HepG2 (cell line): ENCODE data around the gene RPS6KL1. TPM values are rescaled to one million over a fixed set of nuclear protein-coding genes. Genes with fewer than 3 reads are reported as not detected.

ENCODE experiments used
- CBX1 ChIP-seq: IDR thresholded peaks from one replicate; pipeline ENCODE4 v1.6.1; 2016; ENCODE audit warnings: antibody characterized with exemption, low read depth
- FOXK1 ChIP-seq: sonication (generic); formaldehyde crosslinking; IDR thresholded peaks from 2 replicates; pipeline ENCODE4 v1.4.0; 2020; ENCODE audit warnings: low read depth, missing genetic modification reagents, borderline replicate concordance
- GABPA ChIP-seq, 2 experiments: IDR thresholded peaks; 2 replicates each; pipeline ENCODE4 v1.6.1; 2011 to 2016; ENCODE audit warnings: low read depth in 2 of 2, low read length in 1 of 2, missing biosample characterization in 1 of 2, missing genetic modification characterization in 1 of 2
- GABPB1 ChIP-seq: IDR thresholded peaks from 2 replicates; pipeline ENCODE4 v1.6.1; 2016; ENCODE audit warnings: mild to moderate bottlenecking, missing genetic modification reagents, moderate library complexity, missing compliant biosample characterization
- HHEX ChIP-seq: IDR thresholded peaks from 2 replicates; pipeline ENCODE4 v1.6.1; 2016; ENCODE audit warnings: control low read depth
- HIVEP1 ChIP-seq: sonication (generic); formaldehyde crosslinking; IDR thresholded peaks from 2 replicates; pipeline ENCODE4 v1.4.0; 2020; ENCODE audit warnings: mild to moderate bottlenecking, missing genetic modification reagents
- NONO ChIP-seq, 2 experiments: fragments of 450-650 bp in 1 of 2; sonication (generic) in 1 of 2; formaldehyde crosslinking in 1 of 2; IDR thresholded peaks in 1 of 2; conservative IDR thresholded peaks in 1 of 2; 2 replicates each; pipeline versions ENCODE4 v1.6.1 to v1.8.0; 2017 to 2022; ENCODE audit warnings: mild to moderate bottlenecking in 1 of 2, missing genetic modification reagents in 1 of 2, moderate library complexity in 1 of 2
- POLR2AphosphoS2 ChIP-seq: IDR thresholded peaks from 2 replicates; pipeline ENCODE4 v1.6.1; 2011; ENCODE audit warnings: low read depth, low read length, improper control_type of control experiment
- POLR2AphosphoS5 ChIP-seq: IDR thresholded peaks from 2 replicates; pipeline ENCODE4 v1.6.1; 2012; ENCODE audit warnings: low read depth, low read length
- RARG ChIP-seq: sonication (generic); formaldehyde crosslinking; IDR thresholded peaks from 2 replicates; pipeline ENCODE4 v1.4.0; 2020; ENCODE audit warnings: low read depth, mild to moderate bottlenecking, missing genetic modification reagents
- SKI ChIP-seq: fragments of 450-650 bp; IDR thresholded peaks from one replicate; pipeline ENCODE4 v1.6.1; 2018; ENCODE audit warnings: mild to moderate bottlenecking; ENCODE audit not compliant: partially characterized antibody
- UBTF ChIP-seq: sonication (generic); formaldehyde crosslinking; IDR thresholded peaks from 2 replicates; pipeline ENCODE4 v1.4.0; 2020; ENCODE audit warnings: mild to moderate bottlenecking, missing genetic modification reagents
- ZHX2 ChIP-seq, 2 experiments: sonication (generic) in 1 of 2; formaldehyde crosslinking in 1 of 2; IDR thresholded peaks; 2 replicates each; pipeline versions ENCODE4 v1.6.1 to v1.9.0; 2014 to 2022; ENCODE audit warnings: antibody characterized with exemption in 1 of 2, borderline replicate concordance in 1 of 2, inconsistent platforms in 1 of 2, low read depth in 1 of 2, missing genetic modification reagents in 1 of 2
- ZNF263 ChIP-seq: sonication (generic); formaldehyde crosslinking; IDR thresholded peaks from 2 replicates; pipeline ENCODE4 v1.4.0; 2020; ENCODE audit warnings: missing genetic modification reagents
- ZNF430 ChIP-seq: sonication (generic); formaldehyde crosslinking; IDR thresholded peaks from 2 replicates; pipeline ENCODE4 v1.9.0; 2021; ENCODE audit warnings: mild to moderate bottlenecking, missing genetic modification reagents
- ZNF597 ChIP-seq: sonication (generic); formaldehyde crosslinking; IDR thresholded peaks from 2 replicates; pipeline ENCODE4 v1.5.0; 2020; ENCODE audit warnings: missing genetic modification reagents
- ZSCAN20 ChIP-seq: sonication (generic); formaldehyde crosslinking; IDR thresholded peaks from 2 replicates; pipeline ENCODE4 v1.4.0; 2020; ENCODE audit warnings: missing genetic modification reagents, mild to moderate bottlenecking, borderline replicate concordance
- ZSCAN9 ChIP-seq: IDR thresholded peaks from 2 replicates; pipeline ENCODE4 v1.6.1; 2016; ENCODE audit warnings: borderline replicate concordance
- polyA plus RNA-seq, 8 experiments: library from polyadenylated mRNA; depleted of rRNA in 3 of 8; stranded (reverse) in 7 of 8; unstranded in 1 of 8; fragments of >200 nt; fragmentation: Illumina TruSeq in 4 of 8; extraction: Trizol in 4 of 8; gene quantifications; 2 replicates each; pipeline versions ENCODE4 v1.2.1 to v1.2.3, GENCODE V29; 2011 to 2016; ENCODE audit warnings: low read depth in 4 of 8, missing spikeins in 1 of 8, mixed read lengths in 1 of 8; ENCODE audit not compliant: insufficient read depth in 1 of 8
- total RNA-seq, 5 experiments: library from RNA; depleted of rRNA; stranded (reverse); fragments of >200 nt; fragmentation: Illumina TruSeq; extraction: Trizol; gene quantifications; 2 replicates each; pipeline ENCODE4 v1.2.3, GENCODE V29; 2016; ENCODE audit warnings: low read depth in 1 of 5
- TF ChIP-seq, protein P1 (sequence below): sonication (generic); formaldehyde crosslinking; IDR thresholded peaks from 2 replicates; pipeline ENCODE4 v1.5.0; 2020; ENCODE audit warnings: missing genetic modification reagents, mild to moderate bottlenecking, borderline replicate concordance

The RPS6KL1 gene
- total and polyA plus RNA-seq, 2 of the 13 experiments (the other 11 are each of a cell fraction or from before 2014, with no cell fraction given): 6.5 to 11.5 TPM

- TF ChIP-seq ZHX2 (IDR thresholded peaks at IDR 0.05; ENCODE audit: low read depth) (no peak), ZHX2 (CRISPR knock-in tag; IDR thresholded peaks at IDR 0.05; ENCODE audit: borderline replicate concordance) (no peak), ZSCAN9 (CRISPR knock-in tag) (no peak), UBTF (0 out of 2 replicates have a peak, but pooled peaks have one; percentile 18), FOXK1 (peak; percentile 81; the same call in 1 of the 2 replicates), POLR2AphosphoS5 (no peak), ZSCAN20 (CRISPR knock-in tag) (no peak), ZNF597 (CRISPR knock-in tag) (no peak), RARG (no peak), ZNF263 (CRISPR knock-in tag) (no peak), HIVEP1 (CRISPR knock-in tag) (0 out of 2 replicates have a peak, but pooled peaks have one; percentile 46), GABPB1 (CRISPR knock-in tag) (peak; percentile 73), GABPA (IDR thresholded peaks at IDR 0.05; ENCODE audit: low read depth, low read length) (no peak), GABPA (CRISPR knock-in tag; IDR thresholded peaks at IDR 0.05; ENCODE audit: low read depth) (peak; percentile 69), ZNF430 (CRISPR knock-in tag) (peak; percentile 87; the same call in 1 of the 2 replicates), POLR2AphosphoS2 (no peak), CBX1 (no peak), SKI (no peak), NONO (IDR thresholded peaks at IDR 0.05) (no peak), NONO (CRISPR knock-in tag; conservative IDR thresholded peaks at IDR 0.05) (peak; percentile 84), HHEX (CRISPR knock-in tag) (no peak)
- TF ChIP-seq, protein P1, sequence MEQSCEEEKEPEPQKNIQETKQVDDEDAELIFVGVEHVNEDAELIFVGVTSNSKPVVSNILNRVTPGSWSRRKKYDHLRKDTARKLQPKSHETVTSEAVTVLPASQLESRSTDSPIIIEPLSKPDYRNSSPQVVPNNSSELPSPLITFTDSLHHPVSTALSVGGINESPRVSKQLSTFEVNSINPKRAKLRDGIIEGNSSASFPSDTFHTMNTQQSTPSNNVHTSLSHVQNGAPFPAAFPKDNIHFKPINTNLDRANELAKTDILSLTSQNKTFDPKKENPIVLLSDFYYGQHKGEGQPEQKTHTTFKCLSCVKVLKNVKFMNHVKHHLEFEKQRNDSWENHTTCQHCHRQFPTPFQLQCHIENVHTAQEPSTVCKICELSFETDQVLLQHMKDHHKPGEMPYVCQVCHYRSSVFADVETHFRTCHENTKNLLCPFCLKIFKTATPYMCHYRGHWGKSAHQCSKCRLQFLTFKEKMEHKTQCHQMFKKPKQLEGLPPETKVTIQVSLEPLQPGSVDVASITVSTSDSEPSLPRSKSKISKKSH (CRISPR knock-in tag): peak; percentile 86; the same call in 1 of the 2 replicates
Observed at GRCh38 chr14:74898694-74899093, 24.4 kb downstream of the RPS6KL1 start (continued).
